H9 (cell line): ENCODE data around the gene SNX30. TPM values are rescaled to one million over a fixed set of nuclear protein-coding genes. Genes with fewer than 3 reads are reported as not detected.

Experiments
- DNase-seq: peaks from one replicate; pipeline ENCODE4 v3.0.0-alpha.2; 2017
- H2AFZ ChIP-seq: one replicate; pipeline ENCODE4 v1.6.1; 2013; ENCODE audit warnings: mild to moderate bottlenecking, low read length, control low read depth, moderate library complexity
- H2AK5ac ChIP-seq: 2 replicates; pipeline ENCODE4 v1.6.1; 2013; ENCODE audit warnings: low read length, control low read depth, mixed read lengths; ENCODE audit not compliant: insufficient read length
- H2BK120ac ChIP-seq: one replicate; pipeline ENCODE4 v1.6.1; 2013; ENCODE audit warnings: low read depth, mild to moderate bottlenecking, low read length, control low read depth, inconsistent platforms; ENCODE audit not compliant: poor library complexity, severe bottlenecking
- H2BK12ac ChIP-seq: 2 replicates; pipeline ENCODE4 v1.6.1; 2013; ENCODE audit warnings: low read length, control low read depth, mixed read lengths, low read depth; ENCODE audit not compliant: insufficient read length
- H2BK15ac ChIP-seq: 2 replicates; pipeline ENCODE4 v1.6.1; 2013; ENCODE audit warnings: low read depth, low read length, control low read depth
- H2BK20ac ChIP-seq: one replicate; pipeline ENCODE4 v1.6.1; 2013; ENCODE audit warnings: low read depth, mild to moderate bottlenecking, low read length, control low read depth, inconsistent platforms; ENCODE audit not compliant: poor library complexity, severe bottlenecking
- H2BK5ac ChIP-seq: 2 replicates; pipeline ENCODE4 v1.6.1; 2013; ENCODE audit warnings: low read length, control low read depth, mixed read lengths; ENCODE audit not compliant: insufficient read length
- H3K14ac ChIP-seq: 2 replicates; pipeline ENCODE4 v1.6.1; 2013; ENCODE audit warnings: low read length, control low read depth; ENCODE audit not compliant: insufficient read depth
- H3K18ac ChIP-seq: 2 replicates; pipeline ENCODE4 v1.6.1; 2013; ENCODE audit warnings: low read depth, mild to moderate bottlenecking, mixed read lengths, low read length, control low read depth; ENCODE audit not compliant: insufficient read length
- H3K23ac ChIP-seq: 2 replicates; pipeline ENCODE4 v1.6.1; 2013; ENCODE audit warnings: low read length, control low read depth, mixed read lengths, low read depth; ENCODE audit not compliant: insufficient read length
- H3K23me2 ChIP-seq: 2 replicates; pipeline ENCODE4 v1.6.1; 2013; ENCODE audit warnings: low read depth, mild to moderate bottlenecking, mixed read lengths, low read length, control low read depth; ENCODE audit not compliant: insufficient read length, poor library complexity, severe bottlenecking
- H3K27ac ChIP-seq: 2 replicates; pipeline ENCODE4 v1.5.1; 2013; ENCODE audit warnings: low read length, control low read depth, mixed read lengths, low read depth; ENCODE audit not compliant: insufficient read length
- H3K27me3 ChIP-seq: 2 replicates; pipeline ENCODE4 v1.6.1; 2013; ENCODE audit warnings: low read length, control low read depth, inconsistent platforms; ENCODE audit not compliant: insufficient read depth
- H3K4ac ChIP-seq: 2 replicates; pipeline ENCODE4 v1.6.1; 2013; ENCODE audit warnings: low read depth, mild to moderate bottlenecking, control low read depth, inconsistent platforms, low read length, moderate library complexity
- H3K4me1 ChIP-seq: 2 replicates; pipeline ENCODE4 v1.6.1; 2013; ENCODE audit warnings: low read length, control low read depth, inconsistent platforms; ENCODE audit not compliant: insufficient read depth
- H3K4me2 ChIP-seq: 2 replicates; pipeline ENCODE4 v1.6.1; 2013; ENCODE audit warnings: low read length, control low read depth, mixed read lengths; ENCODE audit not compliant: insufficient read length, insufficient read depth
- H3K56ac ChIP-seq: 2 replicates; pipeline ENCODE4 v1.6.1; 2013; ENCODE audit warnings: low read depth, mild to moderate bottlenecking, mixed read lengths, low read length, control low read depth; ENCODE audit not compliant: insufficient read length
- H3K79me1 ChIP-seq: 2 replicates; pipeline ENCODE4 v1.6.1; 2013; ENCODE audit warnings: low read depth, mild to moderate bottlenecking, moderate library complexity, low read length, control low read depth, inconsistent platforms; ENCODE audit not compliant: insufficient read depth, poor library complexity, severe bottlenecking
- H3K79me2 ChIP-seq: 2 replicates; pipeline ENCODE4 v1.6.1; 2013; ENCODE audit warnings: low read length, control low read depth, inconsistent platforms; ENCODE audit not compliant: insufficient read depth
- H3K9ac ChIP-seq: 2 replicates; pipeline ENCODE4 v1.6.1; 2013; ENCODE audit warnings: low read length, control low read depth, mixed read lengths; ENCODE audit not compliant: insufficient read length; ENCODE audit errors: extremely low read depth
- H3K9me3 ChIP-seq: one replicate; pipeline ENCODE4 v1.6.1; 2013; ENCODE audit warnings: low read depth, low read length, inconsistent platforms; ENCODE audit not compliant: control insufficient read depth
- H3T11ph ChIP-seq: one replicate; pipeline ENCODE4 v1.6.1; 2013; ENCODE audit warnings: mild to moderate bottlenecking, low read length, control low read depth, inconsistent platforms
- H4K20me1 ChIP-seq: one replicate; pipeline ENCODE4 v1.6.1; 2013; ENCODE audit not compliant: control insufficient read depth, insufficient read length, insufficient read depth
- H4K5ac ChIP-seq: 2 replicates; pipeline ENCODE4 v1.6.1; 2013; ENCODE audit warnings: low read depth, mild to moderate bottlenecking, mixed read lengths, low read length, control low read depth; ENCODE audit not compliant: insufficient read length
- H4K8ac ChIP-seq: replicated peaks from 2 replicates; pipeline ENCODE4 v1.6.1; 2013; ENCODE audit warnings: low read length, control low read depth, mixed read lengths, low read depth; ENCODE audit not compliant: insufficient read length
- H4K91ac ChIP-seq: 2 replicates; pipeline ENCODE4 v1.6.1; 2013; ENCODE audit warnings: low read depth, mild to moderate bottlenecking, moderate library complexity, mixed read lengths, low read length, control low read depth; ENCODE audit not compliant: insufficient read length
- H3K27ac Mint-ChIP-seq, 3 experiments: 2 replicates in 2 of 3; 3 replicates in 1 of 3; pipeline ENCODE4 v1.8.0; 2020 to 2021; ENCODE audit warnings: mixed read lengths in 3 of 3, mild to moderate bottlenecking in 1 of 3, moderate library complexity in 1 of 3
- H3K27me3 Mint-ChIP-seq: 2 replicates; pipeline ENCODE4 v1.8.0; 2021; ENCODE audit warnings: low read depth, mild to moderate bottlenecking, moderate library complexity, mixed read lengths
- H3K36me3 Mint-ChIP-seq, 3 experiments: 2 replicates in 2 of 3; 3 replicates in 1 of 3; pipeline ENCODE4 v1.8.0; 2020 to 2021; ENCODE audit warnings: low read depth in 3 of 3, mixed read lengths in 3 of 3; ENCODE audit not compliant: insufficient read depth in 1 of 3
- H3K4me1 Mint-ChIP-seq, 2 experiments: 2 replicates each; pipeline ENCODE4 v1.8.0; 2020; ENCODE audit warnings: mixed read lengths in 2 of 2
- H3K4me3 Mint-ChIP-seq, 2 experiments: 2 replicates in 1 of 2; 3 replicates in 1 of 2; pipeline ENCODE4 v1.8.0; 2020 to 2021; ENCODE audit warnings: mild to moderate bottlenecking in 2 of 2, mixed read lengths in 2 of 2, moderate library complexity in 1 of 2
- H3K9me3 Mint-ChIP-seq, 2 experiments: 2 replicates in 1 of 2; 3 replicates in 1 of 2; pipeline ENCODE4 v1.8.0; 2020; ENCODE audit warnings: mild to moderate bottlenecking in 2 of 2, mixed read lengths in 2 of 2, moderate library complexity in 1 of 2
- CTCF ChIP-seq: fragments of 200-600 bp; sonication (generic); conservative IDR thresholded peaks from 3 replicates; pipeline ENCODE4 v1.8.0; 2021; ENCODE audit warnings: antibody characterized with exemption, mild to moderate bottlenecking
- WGBS: extraction: QIAGEN DNeasy Blood & Tissue Kit; methylation state at CpG from one replicate; pipeline ENCODE4 v1.1.7; 2013; ENCODE audit warnings: missing lambda C conversion rate, low lambda C conversion rate, mixed read lengths; ENCODE audit not compliant: insufficient read length; ENCODE audit errors: extremely low coverage; 5-methylcytosine and 5-hydroxymethylcytosine counted together
- total RNA-seq: library from RNA; stranded (reverse); gene quantifications from 2 replicates; pipeline ENCODE4 v1.2.1, GENCODE V29; 2021

SNX30 gene
- total RNA-seq, 1 experiment from 2014 or later, result 10.3 TPM

- no peak overlapping the region for H3K23ac ChIP-seq
- H3K27me3 ChIP-seq, result no peaks in the 10 kb centered on the region
- H3K4ac ChIP-seq, result no peak overlapping the region
- Mint-ChIP-seq H3K27me3 (peaks cover 11% of the 10 kb centered on the region), H3K9me3 (no peaks in the 10 kb centered on the region), H3K36me3 (no peaks in the 10 kb centered on the region; a peak in 2 of 7 replicates), H3K27ac (no peak overlapping the region), H3K4me1 (peaks cover 0 to 3% of the 10 kb centered on the region in 2 experiments; a peak in 2 of 4 replicates), H3K4me3 (no peak overlapping the region)
- no peak overlapping the region for H4K8ac ChIP-seq
- no peaks in the 10 kb centered on the region for H3K4me1 ChIP-seq
- H2BK5ac ChIP-seq, result no peak overlapping the region
- no peaks in the 10 kb centered on the region for H3K79me2 ChIP-seq
- WGBS, result no CpG with 5 or more reads among the region's 6 CpGs
- DNase-seq, result no peak
- no peak overlapping the region for H3K18ac ChIP-seq
- no peaks in the 10 kb centered on the region for H3K9me3 ChIP-seq
- no peaks in the 10 kb centered on the region for H4K20me1 ChIP-seq
- H2AK5ac ChIP-seq, result no peak overlapping the region
- H2BK12ac ChIP-seq, result no peak overlapping the region
- TF ChIP-seq CTCF, result no peak
- no peak overlapping the region for H3K56ac ChIP-seq
- H3K14ac ChIP-seq, result peak overlapping the region; percentile 44; the same call in 1 of the 2 replicates
- no peaks in the 10 kb centered on the region for H3K79me1 ChIP-seq
- no peak overlapping the region for H4K5ac ChIP-seq
- H3T11ph ChIP-seq, result no peak overlapping the region
- no peaks in the 10 kb centered on the region for H3K23me2 ChIP-seq
- no peak overlapping the region for H2BK15ac ChIP-seq
- H3K4me2 ChIP-seq, result no peak overlapping the region
- no peak overlapping the region for H2AFZ ChIP-seq
- H3K9ac ChIP-seq, result no peak overlapping the region
- no peak overlapping the region for H2BK20ac ChIP-seq
- H4K91ac ChIP-seq, result no peak overlapping the region
- H2BK120ac ChIP-seq, result no peak overlapping the region
- H3K27ac ChIP-seq, result no peak overlapping the region
Observed at GRCh38 chr9:112884101-112884500, 133.5 kb downstream of the SNX30 start.
